Measurements from ENCODE around the gene OOSP2.

OOSP2 gene

GRCh38 chr11:59999691-60000090, 40.5 kb upstream of the OOSP2 start:
- no peak for TF ChIP-seq REST (IDR thresholded peaks at IDR 0.05; ENCODE audit: insufficient read depth in 1 of 2, low read depth in 2 of 2, low read length in 2 of 2)
- TF ChIP-seq SIN3A (IDR thresholded peaks at IDR 0.05; ENCODE audit: borderline replicate concordance, insufficient read depth, low read length) = no peak
- no peak for TF ChIP-seq FOXP2 (optimal IDR thresholded peaks at IDR 0.05; ENCODE audit: borderline replicate concordance, extremely low read depth, extremely low read length, insufficient read depth)
- no peak for TF ChIP-seq POLR2AphosphoS5 (IDR thresholded peaks at IDR 0.05; ENCODE audit: low read depth, low read length)
- no peak for TF ChIP-seq TAF1 (IDR thresholded peaks at IDR 0.05; ENCODE audit: borderline replicate concordance, insufficient read depth, low read length)

- TF ChIP-seq REST (IDR thresholded peaks at IDR 0.05; ENCODE audit: insufficient read depth in 1 of 2, low read depth in 2 of 2, low read length in 2 of 2) (no peak), POLR2AphosphoS5 (IDR thresholded peaks at IDR 0.05; ENCODE audit: low read depth, low read length) (no peak), SIN3A (IDR thresholded peaks at IDR 0.05; ENCODE audit: borderline replicate concordance, insufficient read depth, low read length) (no peak), FOXP2 (optimal IDR thresholded peaks at IDR 0.05; ENCODE audit: borderline replicate concordance, extremely low read depth, extremely low read length, insufficient read depth) (no peak), TAF1 (IDR thresholded peaks at IDR 0.05; ENCODE audit: borderline replicate concordance, insufficient read depth, low read length) (no peak)
These were observed 36.5 kb upstream of the OOSP2 start for GRCh38 chr11:60003729-60004128.

GRCh38 chr11:60005360-60005759, 34.8 kb upstream of the OOSP2 start:
- TF ChIP-seq POLR2AphosphoS5 (IDR thresholded peaks at IDR 0.05; ENCODE audit: low read depth, low read length) = no peak

- no peak for TF ChIP-seq REST (IDR thresholded peaks at IDR 0.05; ENCODE audit: insufficient read depth in 1 of 2, low read depth in 2 of 2, low read length in 2 of 2)
- TF ChIP-seq SIN3A (IDR thresholded peaks at IDR 0.05; ENCODE audit: borderline replicate concordance, insufficient read depth, low read length) = no peak
These were observed 23.3 kb upstream of the OOSP2 start, which contains the start of gene OOSP4B for GRCh38 chr11:60016881-60017280. OOSP4B (plus strand) TSS chr11:60017181.

GRCh38 chr11:60018058-60018457, 22.2 kb upstream of the OOSP2 start:
- no peak for TF ChIP-seq POLR2AphosphoS5 (IDR thresholded peaks at IDR 0.05; ENCODE audit: low read depth, low read length)
- TF ChIP-seq TAF1 (IDR thresholded peaks at IDR 0.05; ENCODE audit: borderline replicate concordance, insufficient read depth, low read length) = no peak
- TF ChIP-seq FOXP2 (optimal IDR thresholded peaks at IDR 0.05; ENCODE audit: borderline replicate concordance, extremely low read depth, extremely low read length, insufficient read depth) = no peak
- TF ChIP-seq SIN3A (IDR thresholded peaks at IDR 0.05; ENCODE audit: borderline replicate concordance, insufficient read depth, low read length) = no peak
- TF ChIP-seq REST (IDR thresholded peaks at IDR 0.05; ENCODE audit: insufficient read depth in 1 of 2, low read depth in 2 of 2, low read length in 2 of 2) = no peak
